Mesenchymal stem cell (in vitro differentiated cells and primary cell): ENCODE results near the gene METRNL.

Source experiments
- DNase-seq: peaks from one replicate; pipeline ENCODE4 v3.0.0-alpha.2; 2013
- H2AFZ ChIP-seq: one replicate; pipeline ENCODE4 v1.6.1; 2013; ENCODE audit warnings: low read depth, mild to moderate bottlenecking, control low read depth, inconsistent platforms, low read length, moderate library complexity
- H2AK5ac ChIP-seq: 2 replicates; pipeline ENCODE4 v1.6.1; 2013; ENCODE audit warnings: low read length, moderate library complexity, mild to moderate bottlenecking, inconsistent platforms; ENCODE audit not compliant: severe bottlenecking
- H2BK120ac ChIP-seq: one replicate; pipeline ENCODE4 v1.6.1; 2013; ENCODE audit warnings: low read depth, mild to moderate bottlenecking, inconsistent platforms, low read length, moderate library complexity
- H2BK12ac ChIP-seq, 2 experiments: one replicate each; pipeline ENCODE4 v1.6.1; 2013; ENCODE audit warnings: inconsistent platforms in 2 of 2, low read length in 2 of 2, mild to moderate bottlenecking in 2 of 2, moderate library complexity in 2 of 2, control low read depth in 1 of 2
- H2BK15ac ChIP-seq: one replicate; pipeline ENCODE4 v1.6.1; 2013; ENCODE audit warnings: mild to moderate bottlenecking, low read depth, inconsistent platforms; ENCODE audit not compliant: poor library complexity, severe bottlenecking
- H2BK5ac ChIP-seq: 2 replicates; pipeline ENCODE4 v1.6.1; 2013; ENCODE audit warnings: low read depth, mild to moderate bottlenecking, low read length, control low read depth, inconsistent platforms; ENCODE audit not compliant: poor library complexity, severe bottlenecking
- H3K14ac ChIP-seq, 2 experiments: one replicate each; pipeline ENCODE4 v1.6.1; 2013; ENCODE audit warnings: inconsistent platforms in 2 of 2, low read length in 2 of 2, control low read depth in 1 of 2, mild to moderate bottlenecking in 1 of 2, moderate library complexity in 1 of 2
- H3K18ac ChIP-seq, 2 experiments: one replicate each; pipeline ENCODE4 v1.6.1; 2013; ENCODE audit warnings: inconsistent platforms in 2 of 2, low read length in 2 of 2, control low read depth in 1 of 2, low read depth in 1 of 2, mild to moderate bottlenecking in 1 of 2
- H3K23ac ChIP-seq, 2 experiments: one replicate each; pipeline ENCODE4 v1.6.1; 2013; ENCODE audit warnings: inconsistent platforms in 2 of 2, low read length in 2 of 2, mild to moderate bottlenecking in 2 of 2, moderate library complexity in 2 of 2, control low read depth in 1 of 2
- H3K27ac ChIP-seq: 2 replicates; pipeline ENCODE4 v1.5.1; 2013; ENCODE audit warnings: mild to moderate bottlenecking, moderate library complexity, low read length, control low read depth, inconsistent platforms; ENCODE audit not compliant: poor library complexity, severe bottlenecking
- H3K27me3 ChIP-seq, 2 experiments: 2 replicates each; pipeline versions ENCODE4 v1.6.1 to v1.7.0; 2013; ENCODE audit warnings: low read length in 2 of 2, mild to moderate bottlenecking in 2 of 2, moderate library complexity in 2 of 2, control low read depth in 1 of 2, inconsistent platforms in 1 of 2; ENCODE audit not compliant: control insufficient read depth in 1 of 2, insufficient read depth in 1 of 2
- H3K36me3 ChIP-seq, 2 experiments: 2 replicates each; pipeline versions ENCODE4 v1.6.1 to v1.7.0; 2013; ENCODE audit warnings: low read length in 2 of 2, control low read depth in 1 of 2, inconsistent platforms in 1 of 2, low read depth in 1 of 2, mild to moderate bottlenecking in 1 of 2; ENCODE audit not compliant: insufficient read depth in 2 of 2, control insufficient read depth in 1 of 2
- H3K4ac ChIP-seq, 2 experiments: one replicate each; pipeline ENCODE4 v1.6.1; 2013; ENCODE audit warnings: inconsistent platforms in 2 of 2, low read length in 2 of 2, mild to moderate bottlenecking in 2 of 2, moderate library complexity in 2 of 2, control low read depth in 1 of 2, low read depth in 1 of 2
- H3K4me1 ChIP-seq: 2 replicates; pipeline ENCODE4 v1.6.1; 2013; ENCODE audit warnings: low read depth, low read length, control low read depth; ENCODE audit not compliant: control insufficient read depth, insufficient read depth
- H3K4me2 ChIP-seq: 2 replicates; pipeline ENCODE4 v1.6.1; 2013; ENCODE audit warnings: low read length, mild to moderate bottlenecking, inconsistent platforms; ENCODE audit not compliant: poor library complexity, severe bottlenecking
- H3K4me3 ChIP-seq, 2 experiments: 2 replicates each; pipeline versions ENCODE4 v1.5.1 to v1.7.0; 2013; ENCODE audit warnings: low read length in 2 of 2, mild to moderate bottlenecking in 2 of 2, control low read depth in 1 of 2, low read depth in 1 of 2; ENCODE audit not compliant: insufficient read depth in 1 of 2
- H3K79me1 ChIP-seq: replicated peaks from 2 replicates; pipeline ENCODE4 v1.6.1; 2013; ENCODE audit warnings: mild to moderate bottlenecking, control low read depth, low read length, inconsistent platforms; ENCODE audit not compliant: poor library complexity, severe bottlenecking
- H3K9ac ChIP-seq: 2 replicates; pipeline ENCODE4 v1.7.0; 2013; ENCODE audit warnings: mild to moderate bottlenecking, low read length, moderate library complexity
- H3K9me3 ChIP-seq: 2 replicates; pipeline ENCODE4 v1.7.0; 2013; ENCODE audit warnings: mild to moderate bottlenecking, low read length; ENCODE audit not compliant: control insufficient read depth
- H4K8ac ChIP-seq: one replicate; pipeline ENCODE4 v1.6.1; 2013; ENCODE audit warnings: inconsistent platforms, mild to moderate bottlenecking, low read length, moderate library complexity
- H4K91ac ChIP-seq: one replicate; pipeline ENCODE4 v1.6.1; 2013; ENCODE audit warnings: mild to moderate bottlenecking, low read length, inconsistent platforms
- WGBS: methylation state at CpG from one replicate; pipeline ENCODE4 v1.1.7; 2013; ENCODE audit warnings: mixed read lengths; 5-methylcytosine and 5-hydroxymethylcytosine counted together

METRNL gene

GRCh38 chr17:83100220-83100852, 20.9 kb downstream of the METRNL start:
- no peak overlapping the region for H4K91ac ChIP-seq
- peaks cover 12% of the 10 kb centered on the region for H3K79me1 ChIP-seq
- no peak overlapping the region for H3K18ac ChIP-seq
- no peaks in the 10 kb centered on the region for H3K27me3 ChIP-seq
- no peak overlapping the region for H4K8ac ChIP-seq
- H2BK15ac ChIP-seq: no peak overlapping the region
- H3K27ac ChIP-seq: peak overlapping the region; percentile 81
- H3K9ac ChIP-seq: peak overlapping the region; percentile 66
- H2AFZ ChIP-seq: no peak overlapping the region
- no peak overlapping the region for H2BK5ac ChIP-seq
- peaks cover 69% of the 10 kb centered on the region for H3K4me1 ChIP-seq
- H2BK12ac ChIP-seq: no peak overlapping the region
- no peak overlapping the region for H3K23ac ChIP-seq
- H2BK120ac ChIP-seq: no peak overlapping the region
- 54% methylated on average over 19 of the region's 24 CpGs for WGBS
- H3K4me2 ChIP-seq: peak overlapping the region; percentile 12
- H3K14ac ChIP-seq: no peak overlapping the region
- no peak overlapping the region for H3K4me3 ChIP-seq
- H3K36me3 ChIP-seq: peaks cover 21 to 29% of the 10 kb centered on the region in 2 experiments
- no peak overlapping the region for H2AK5ac ChIP-seq
- no peak overlapping the region for H3K4ac ChIP-seq
- DNase-seq: no peak
- no peaks in the 10 kb centered on the region for H3K9me3 ChIP-seq

- no peaks in the 10 kb centered on the region for H3K9me3 ChIP-seq
- H3K14ac ChIP-seq: no peak overlapping the region
- DNase-seq: no peak
- H2BK15ac ChIP-seq: no peak overlapping the region
- peaks cover 74% of the 10 kb centered on the region for H3K4me1 ChIP-seq
- H2AFZ ChIP-seq: no peak overlapping the region
- H2BK12ac ChIP-seq: no peak overlapping the region
- no peak overlapping the region for H2BK120ac ChIP-seq
- peak overlapping the region in 1 of 2 experiments; percentile 13 for H3K4me3 ChIP-seq
- no peaks in the 10 kb centered on the region for H3K27me3 ChIP-seq
- peak overlapping the region; percentile 74 for H3K9ac ChIP-seq
- no peak overlapping the region for H2BK5ac ChIP-seq
- peak overlapping the region; percentile 70 for H4K91ac ChIP-seq
- no peak overlapping the region for H4K8ac ChIP-seq
- no peak overlapping the region for H3K27ac ChIP-seq
- H3K79me1 ChIP-seq: peaks cover 11% of the 10 kb centered on the region
- H3K4ac ChIP-seq: no peak overlapping the region
- no peak overlapping the region for H3K18ac ChIP-seq
- H3K4me2 ChIP-seq: no peak overlapping the region
- no peak overlapping the region for H3K23ac ChIP-seq
- H3K36me3 ChIP-seq: peaks cover 15 to 23% of the 10 kb centered on the region in 2 experiments
- H2AK5ac ChIP-seq: peak overlapping the region; percentile 61
- WGBS: 78% methylated on average over 22 of the region's 22 CpGs
These were observed 21.5 kb downstream of the METRNL start for GRCh38 chr17:83100853-83101391.

- Histone ChIP-seq H3K23ac (no peak overlapping the region), H3K14ac (no peak overlapping the region), H3K4me2 (no peak overlapping the region), H2BK12ac (peak overlapping the region in 1 of 2 experiments; percentile 22), H3K36me3 (peaks cover 5 to 13% of the 10 kb centered on the region in 2 experiments), H3K27ac (peak overlapping the region; percentile 13), H3K9ac (peak overlapping the region; percentile 74), H2BK15ac (no peak overlapping the region), H3K4me1 (peaks cover 74% of the 10 kb centered on the region), H2AK5ac (peak overlapping the region; percentile 83), H3K18ac (no peak overlapping the region), H3K4me3 (no peak overlapping the region), H4K91ac (peak overlapping the region; percentile 43), H3K9me3 (no peaks in the 10 kb centered on the region), H2BK5ac (peak overlapping the region; percentile 32), H4K8ac (no peak overlapping the region), H2AFZ (no peak overlapping the region), H3K27me3 (no peaks in the 10 kb centered on the region), H3K4ac (no peak overlapping the region), H2BK120ac (no peak overlapping the region), H3K79me1 (peaks cover 2% of the 10 kb centered on the region)
- no peak for DNase-seq
- 79% methylated on average over 22 of the region's 22 CpGs for WGBS
These were observed 22.5 kb downstream of the METRNL start for GRCh38 chr17:83101805-83102480.

GRCh38 chr17:83103200-83103942, 24.0 kb downstream of the METRNL start:
- peaks cover 75% of the 10 kb centered on the region for H3K4me1 ChIP-seq
- no peak overlapping the region for H3K4me2 ChIP-seq
- no peak overlapping the region for H2BK15ac ChIP-seq
- H3K4ac ChIP-seq: no peak overlapping the region
- no peak overlapping the region for H2AFZ ChIP-seq
- no peak overlapping the region for H3K18ac ChIP-seq
- H3K27me3 ChIP-seq: no peaks in the 10 kb centered on the region
- H3K23ac ChIP-seq: no peak overlapping the region
- 90% methylated on average over 34 of the region's 60 CpGs for WGBS
- H3K79me1 ChIP-seq: no peaks in the 10 kb centered on the region
- peaks cover 0 to 3% of the 10 kb centered on the region in 2 experiments for H3K36me3 ChIP-seq
- no peak overlapping the region for H3K9ac ChIP-seq
- H3K27ac ChIP-seq: no peak overlapping the region
- no peak overlapping the region for H2BK120ac ChIP-seq
- no peak for DNase-seq
- no peak overlapping the region for H3K14ac ChIP-seq
- H2BK12ac ChIP-seq: no peak overlapping the region
- H4K91ac ChIP-seq: no peak overlapping the region
- H3K4me3 ChIP-seq: no peak overlapping the region
- no peak overlapping the region for H2BK5ac ChIP-seq
- peak overlapping the region; percentile 58 for H2AK5ac ChIP-seq
- no peak overlapping the region for H4K8ac ChIP-seq
- H3K9me3 ChIP-seq: no peaks in the 10 kb centered on the region
